Midbrain (tissue), 1 donor: ENCODE measurements around the gene PEX7.
"Not testable (repeated sequence)": the region's sequence is repeated elsewhere in the genome, so short reads cannot be mapped to it uniquely, and the experiment has no call there.

Experiments used
- DNase-seq: peaks from one replicate; lab custom pipeline; 2025; lab: John Stamatoyannopoulos, UW

Gene PEX7

GRCh38 chr6:136950436-136951126 lies 128.2 kb downstream of the PEX7 start:
- DNase-seq = no peak

DNA sequence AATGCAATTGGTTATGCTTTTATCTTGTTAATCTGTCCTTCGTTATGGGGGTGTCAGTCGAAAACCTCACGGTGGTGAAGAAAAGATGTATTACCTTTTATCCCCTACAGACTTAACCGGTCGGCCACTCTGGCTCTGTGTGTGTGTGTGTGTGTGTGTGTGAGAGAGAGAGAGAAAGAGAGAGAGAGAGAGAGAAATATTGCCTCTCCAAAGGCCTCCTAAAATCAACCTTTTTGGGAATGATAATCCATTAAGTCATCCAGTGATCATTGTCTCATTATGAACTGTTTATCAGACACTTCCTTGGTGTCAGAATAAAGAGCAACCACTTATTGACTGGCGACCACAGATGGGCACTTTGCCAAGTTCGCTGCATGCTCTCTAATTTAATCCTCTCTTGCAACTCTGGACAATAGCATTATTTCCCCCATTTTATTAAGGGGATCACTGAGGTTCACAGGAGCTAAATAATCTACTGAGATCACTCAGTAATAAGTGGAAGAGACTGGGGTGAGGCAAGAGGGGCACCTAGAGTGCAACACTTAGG lies 130.4 kb downstream of the PEX7 start:
- DNase-seq = no peak

DNA sequence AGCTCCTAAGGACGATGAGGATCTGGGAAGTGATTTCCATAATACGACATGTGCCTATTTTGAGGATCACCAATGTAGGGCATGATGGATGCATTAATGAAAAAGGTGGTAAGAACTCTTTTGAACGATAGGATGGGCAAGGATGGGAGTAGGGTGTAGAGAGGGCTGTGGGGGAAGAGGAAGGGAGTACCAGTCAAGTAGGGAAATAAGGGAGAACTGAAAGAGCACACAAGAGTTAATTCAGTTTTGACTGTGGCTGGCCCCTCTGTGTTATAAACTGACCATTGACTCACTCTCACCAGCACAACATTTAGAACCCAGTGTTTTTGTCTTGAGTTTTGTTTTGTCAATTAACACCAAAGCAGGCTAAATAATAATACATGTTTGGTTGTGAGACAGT lies 132.7 kb downstream of the PEX7 start:
- DNase-seq = no peak

DNA sequence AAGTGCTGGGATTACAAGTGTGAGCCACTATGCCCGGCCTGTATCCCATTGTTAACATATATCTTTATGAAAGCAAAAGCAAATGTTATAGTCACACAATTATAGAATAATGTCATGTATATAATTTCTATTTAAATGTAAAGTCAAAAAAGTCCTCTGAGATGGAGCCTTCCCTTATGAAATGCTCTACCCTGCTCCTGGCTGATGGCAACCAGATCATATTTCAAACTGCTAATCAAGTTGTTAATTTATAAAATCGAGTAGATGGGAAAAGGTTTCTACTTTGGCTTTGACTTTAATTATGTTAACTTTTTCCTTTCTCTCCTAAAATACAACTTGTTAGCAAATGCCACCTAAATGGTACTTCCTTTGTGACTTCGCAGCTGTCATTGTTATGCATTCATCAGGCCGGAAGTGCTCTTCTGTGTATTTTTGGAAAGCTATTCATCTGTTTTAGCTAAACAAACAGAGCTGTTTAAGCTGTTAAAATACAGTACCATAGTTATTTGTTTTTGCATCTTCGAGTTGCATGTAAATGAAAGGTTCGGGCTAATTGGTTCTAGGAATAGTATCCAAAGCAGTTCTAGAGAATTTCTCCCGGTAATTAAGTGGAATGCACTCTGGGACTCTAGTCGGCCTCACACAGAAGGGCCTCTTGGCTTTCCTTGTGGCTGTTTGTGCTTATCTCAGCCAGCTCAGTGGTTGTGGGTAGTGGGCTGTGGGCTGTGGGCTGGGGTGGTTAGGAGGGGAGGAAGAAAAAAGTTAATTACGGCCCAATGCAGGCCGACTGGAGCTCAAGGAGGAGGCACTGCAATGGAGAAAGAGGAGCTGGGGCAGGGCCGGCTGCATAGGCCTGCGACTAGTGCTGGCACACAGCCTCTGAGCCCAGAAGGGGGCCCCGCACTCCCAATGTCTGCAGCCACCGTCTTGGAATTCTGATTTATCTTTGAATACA lies 134.5 kb downstream of the PEX7 start:
- DNase-seq = no peak

DNA sequence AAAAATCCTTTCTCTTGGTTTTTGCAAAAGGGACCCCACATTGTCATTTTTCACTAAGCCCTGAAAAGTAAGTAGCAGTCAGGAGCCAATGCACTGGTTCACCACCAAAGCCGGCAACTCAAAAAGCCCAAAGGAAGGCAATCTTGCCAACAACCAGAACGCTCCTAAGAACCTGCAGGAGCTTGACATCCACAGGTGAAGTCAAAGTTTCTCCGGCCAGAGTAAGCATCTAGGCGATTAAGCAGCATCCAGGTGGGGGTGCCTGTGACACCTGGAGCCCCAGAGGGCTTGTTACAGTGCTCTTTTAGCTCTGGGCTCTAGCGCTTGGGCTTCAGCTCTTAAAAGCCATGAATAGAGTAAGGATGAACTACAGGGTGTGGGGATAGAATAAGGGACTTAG lies 135.8 kb downstream of the PEX7 start:
- DNase-seq = no peak

DNA sequence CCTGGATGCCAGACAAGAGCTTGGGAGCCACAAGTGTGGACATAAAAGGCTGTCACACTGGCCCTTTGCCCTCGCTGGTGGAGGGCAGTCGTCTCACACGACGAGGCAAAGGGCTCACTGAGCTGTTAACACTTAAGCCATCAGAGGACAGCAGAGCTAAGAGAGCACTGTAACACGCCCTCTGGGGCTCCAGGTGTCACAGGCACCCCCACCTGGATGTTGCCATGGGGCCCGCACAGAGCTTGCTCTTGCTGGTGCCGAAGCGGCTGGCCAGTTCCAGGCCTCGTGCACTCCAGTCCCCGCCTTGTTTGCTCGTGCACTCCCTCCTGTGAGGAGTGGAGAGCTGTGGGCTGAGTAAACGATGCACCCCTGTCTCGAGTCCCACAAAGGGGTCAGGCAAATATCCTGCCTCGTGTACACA lies 137.1 kb downstream of the PEX7 start:
- DNase-seq = no peak

- DNase-seq = not testable (repeated sequence)
Measured at GRCh38 chr6:136959935-136960334, 137.5 kb downstream of the PEX7 start.

GRCh38 chr6:136960781-136961180 lies 138.4 kb downstream of the PEX7 start:
- no peak for DNase-seq

DNA sequence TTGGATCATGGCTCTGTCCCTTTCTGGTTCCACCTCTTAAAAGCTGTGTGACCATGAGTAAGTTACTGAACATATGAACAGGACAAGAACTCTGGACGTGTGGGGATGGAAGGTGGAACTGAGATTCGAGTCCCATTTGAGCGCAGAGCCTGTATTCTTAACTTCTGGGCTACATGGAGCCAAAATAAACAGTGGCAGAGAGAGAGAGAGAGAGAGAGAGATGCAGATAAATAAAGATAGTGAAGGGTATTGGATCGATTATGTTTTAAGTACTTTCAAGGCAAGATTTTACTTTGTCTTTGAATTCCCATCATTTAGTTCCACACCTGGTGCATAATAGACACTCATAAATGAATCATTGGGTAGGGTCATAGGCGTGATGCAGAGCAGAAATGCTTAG lies 139.5 kb downstream of the PEX7 start:
- DNase-seq = no peak

GRCh38 chr6:136962661-136963060 lies 140.3 kb downstream of the PEX7 start:
- DNase-seq = no peak

- DNase-seq = no peak
Measured at GRCh38 chr6:136963259-136963658, 140.9 kb downstream of the PEX7 start.
